ENCODE measurements around the gene SELPLG.
"Not testable (repeated sequence)": the region's sequence is repeated elsewhere in the genome, so short reads cannot be mapped to it uniquely, and the experiment has no call there.

The SELPLG gene

DNA sequence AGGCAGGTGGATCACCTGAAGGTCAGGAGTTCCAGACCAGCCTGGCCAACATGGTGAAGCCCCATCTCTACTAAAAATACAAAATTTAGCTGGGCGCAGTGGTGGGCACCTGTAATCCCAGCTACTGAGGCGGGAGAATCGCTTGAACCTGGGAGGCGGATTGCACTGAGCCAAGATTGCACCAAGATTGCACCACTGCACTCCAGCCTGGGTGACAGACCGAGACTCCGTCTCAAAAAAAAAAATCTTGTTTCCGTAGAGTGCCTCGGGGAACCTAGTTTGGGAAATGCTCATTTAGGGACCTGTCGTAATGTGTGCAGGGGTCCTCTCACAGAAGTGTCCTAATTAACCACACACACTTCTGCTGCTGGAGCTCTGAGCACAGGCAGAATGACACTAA is 43.2 kb downstream of the SELPLG start:
- DNase-seq (ENCODE audit: low read depth in 2 of 2) = not testable (repeated sequence)

DNA sequence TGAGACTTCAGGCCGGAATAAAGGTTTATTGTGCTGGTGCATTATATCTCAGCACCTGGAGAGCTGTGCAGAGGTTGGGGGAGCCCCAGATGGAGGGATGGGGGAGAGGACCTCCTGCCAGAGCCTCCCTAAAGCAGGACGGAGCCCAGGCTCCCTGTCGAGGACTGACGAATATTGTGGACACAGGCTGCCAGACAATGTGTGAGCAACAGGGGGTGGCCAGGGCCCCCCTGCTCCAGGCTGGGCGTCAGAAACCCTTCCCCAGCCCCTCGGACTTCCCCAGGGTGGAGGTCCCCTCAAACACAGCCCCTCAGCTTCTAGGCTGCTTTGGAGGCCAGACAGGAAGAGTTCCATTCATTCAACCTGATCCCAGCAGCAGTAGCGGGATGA is 43.9 kb downstream of the SELPLG start:
- DNase-seq (ENCODE audit: low read depth in 2 of 2) = no peak

GRCh38 chr12:108589028-108589839 is 44.5 kb downstream of the SELPLG start:
- DNase-seq (ENCODE audit: low read depth in 2 of 2) = no peak

DNA sequence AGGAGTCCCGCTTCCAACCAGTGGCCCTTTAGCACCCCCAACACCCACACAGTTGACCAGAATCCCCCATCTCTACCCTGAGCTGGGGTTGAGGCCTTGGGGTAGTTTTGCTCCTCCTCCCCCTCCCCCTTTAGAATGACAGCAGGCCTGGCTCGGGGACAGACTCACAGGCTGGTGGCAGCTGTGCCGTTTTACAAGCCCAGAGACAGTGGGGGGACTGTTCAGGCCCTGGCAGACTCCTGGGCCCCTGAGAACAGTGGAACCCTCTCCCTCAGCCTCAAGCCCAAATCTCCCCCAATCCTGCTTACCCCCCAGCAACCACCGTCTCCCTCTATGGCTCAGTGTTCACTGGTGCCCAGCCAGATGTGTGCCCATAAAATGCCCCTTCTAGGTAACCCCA is 45.9 kb downstream of the SELPLG start:
- no peak for DNase-seq (ENCODE audit: low read depth in 2 of 2)

DNA sequence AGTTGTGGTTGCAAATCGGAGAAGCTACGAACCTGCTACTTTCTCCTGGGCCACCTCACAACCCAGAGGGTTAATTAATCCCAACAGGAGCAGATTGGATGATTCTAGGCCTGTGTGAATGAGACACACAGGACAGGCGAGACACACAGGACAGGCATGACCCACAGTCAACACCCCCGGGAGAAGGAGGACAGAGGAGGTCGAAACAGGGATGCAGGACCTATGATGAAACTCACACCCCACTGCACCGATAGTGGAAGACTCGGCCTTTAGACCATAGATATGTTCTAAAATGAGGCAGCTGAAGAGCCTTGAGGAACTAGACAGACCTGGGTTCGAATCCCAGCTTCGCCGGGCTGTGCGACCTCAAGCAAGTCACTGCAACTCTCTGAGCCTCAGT is 47.4 kb downstream of the SELPLG start:
- DNase-seq (ENCODE audit: low read depth in 2 of 2) = no peak

- no peak for DNase-seq (ENCODE audit: low read depth in 2 of 2)
Observed at GRCh38 chr12:108585864-108586263, 47.8 kb downstream of the SELPLG start.

- DNase-seq (ENCODE audit: low read depth in 2 of 2) = no peak
Observed at GRCh38 chr12:108584456-108585065, 49.1 kb downstream of the SELPLG start.

GRCh38 chr12:108583991-108584390 is 49.7 kb downstream of the SELPLG start:
- DNase-seq (ENCODE audit: low read depth in 2 of 2) = no peak

DNA sequence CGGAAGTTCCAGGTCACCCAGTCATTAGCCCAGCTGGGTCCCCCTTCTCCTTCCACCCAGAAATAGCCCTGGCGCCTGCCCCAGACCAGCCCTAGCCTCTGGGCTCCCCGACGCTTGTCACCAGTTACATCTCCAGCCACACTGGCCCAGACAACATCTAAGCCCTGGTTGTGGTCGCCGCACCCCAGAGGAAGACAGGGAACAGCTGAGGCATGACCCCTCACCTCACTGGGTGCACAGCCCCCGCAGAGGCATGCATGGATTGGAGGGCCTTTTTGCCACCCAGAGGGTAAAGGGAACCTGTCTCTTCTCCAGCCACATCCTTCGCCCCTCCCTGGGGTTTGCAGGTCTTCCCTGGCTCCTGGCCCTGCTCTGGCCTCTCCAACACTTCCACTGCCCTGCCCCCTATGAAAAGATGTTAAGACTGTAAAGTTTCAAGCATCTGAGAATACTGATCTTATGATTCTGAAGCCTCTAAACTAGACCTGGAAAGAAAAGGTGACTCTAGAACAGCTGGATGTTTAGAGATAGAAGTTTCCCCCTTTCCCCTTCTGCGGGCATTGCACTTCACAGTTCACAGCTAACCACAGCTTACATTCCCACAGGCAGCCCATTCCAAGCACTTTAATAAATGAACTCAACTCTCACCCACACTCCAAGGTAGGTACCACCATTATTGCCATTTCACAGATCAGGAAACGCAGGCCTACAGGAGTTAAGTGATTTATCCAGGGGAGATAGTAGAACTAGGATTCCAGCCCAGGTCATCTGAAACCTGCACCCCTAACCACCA is 50.5 kb downstream of the SELPLG start:
- no peak for DNase-seq (ENCODE audit: low read depth in 2 of 2)

DNA sequence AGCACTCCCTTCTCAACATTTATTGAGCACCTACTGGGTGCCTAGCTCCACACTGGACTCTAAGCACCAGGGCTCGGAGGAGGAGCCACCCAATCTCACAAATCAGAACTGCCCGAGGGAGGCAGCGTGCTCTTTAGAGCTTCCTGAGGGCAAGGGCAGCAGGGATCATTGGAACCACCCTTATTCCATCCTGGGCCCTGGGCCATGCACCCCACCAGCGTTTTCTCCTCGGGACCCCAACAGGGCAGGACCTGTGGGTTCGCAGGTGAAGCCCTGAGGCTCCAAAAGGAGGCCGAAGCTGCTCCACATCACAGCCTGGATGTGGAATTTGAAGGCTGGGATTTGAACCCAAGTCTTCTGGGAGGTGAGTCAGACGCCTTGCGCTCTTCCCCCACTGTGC is 51.2 kb downstream of the SELPLG start:
- DNase-seq (ENCODE audit: low read depth in 2 of 2) = no peak

DNA sequence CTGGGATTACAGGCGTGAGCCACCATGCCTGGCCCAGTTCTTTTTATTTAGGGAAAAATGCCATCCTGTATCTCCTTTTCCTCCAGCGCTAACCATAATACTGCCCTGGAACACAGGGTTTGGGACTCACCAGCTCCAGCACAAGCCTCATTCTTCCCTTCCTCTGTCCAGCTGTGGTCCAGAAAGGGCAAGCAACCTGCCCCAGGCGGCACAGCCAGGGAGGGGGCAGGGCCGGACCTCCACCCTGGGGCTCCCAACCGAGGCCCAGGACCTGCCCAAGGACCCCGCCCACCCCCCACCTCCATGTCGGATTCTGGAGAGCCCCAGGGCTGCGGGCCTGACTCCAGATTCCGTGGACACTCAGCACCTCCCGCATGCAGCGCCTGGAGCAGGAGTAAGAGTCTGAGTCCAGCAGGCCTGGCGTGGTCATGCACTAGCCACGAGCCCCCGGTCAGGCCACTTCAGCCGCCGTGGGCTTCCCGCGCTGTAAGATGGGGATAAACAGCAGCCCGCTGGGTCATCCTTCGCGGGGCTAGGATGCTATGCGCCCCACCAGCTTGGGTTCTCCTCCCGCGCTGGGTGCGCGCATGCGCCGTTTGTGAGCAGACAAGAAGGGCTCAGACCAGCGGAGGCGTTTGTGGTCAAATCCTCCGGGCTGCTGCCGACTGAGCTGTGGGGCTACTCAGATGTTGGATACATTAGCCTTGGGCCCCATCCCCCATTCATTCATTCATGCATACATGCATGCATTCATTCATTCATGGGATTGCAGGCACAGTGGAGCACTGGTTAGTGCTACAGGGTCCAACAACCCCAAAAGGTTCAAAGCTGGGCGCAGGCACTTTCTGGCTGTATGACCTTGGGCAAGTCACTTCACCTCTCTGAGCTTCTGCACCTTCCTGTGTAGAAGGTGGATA is 52.1 kb downstream of the SELPLG start:
- no peak for DNase-seq (ENCODE audit: low read depth in 2 of 2)

GRCh38 chr12:108580531-108580930 is 53.2 kb downstream of the SELPLG start:
- no peak for DNase-seq (ENCODE audit: low read depth in 2 of 2)

DNA sequence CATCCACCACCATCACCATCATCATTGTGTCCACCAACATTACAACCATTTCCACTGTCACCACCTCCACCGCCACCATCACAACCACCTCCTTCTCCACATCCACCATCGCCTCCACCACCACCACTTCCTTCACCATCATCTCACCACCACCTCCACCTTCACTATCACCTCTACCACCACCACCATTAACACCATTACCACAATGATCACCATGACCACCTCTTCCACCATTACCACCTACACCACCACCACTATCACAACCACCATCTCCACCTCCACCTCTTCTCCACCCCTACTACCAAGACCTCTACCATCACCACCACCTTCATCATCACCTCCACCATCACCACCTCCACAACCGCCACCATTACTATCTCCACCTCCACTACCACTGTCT is 54.9 kb downstream of the SELPLG start:
- DNase-seq (ENCODE audit: low read depth in 2 of 2) = no peak

DNA sequence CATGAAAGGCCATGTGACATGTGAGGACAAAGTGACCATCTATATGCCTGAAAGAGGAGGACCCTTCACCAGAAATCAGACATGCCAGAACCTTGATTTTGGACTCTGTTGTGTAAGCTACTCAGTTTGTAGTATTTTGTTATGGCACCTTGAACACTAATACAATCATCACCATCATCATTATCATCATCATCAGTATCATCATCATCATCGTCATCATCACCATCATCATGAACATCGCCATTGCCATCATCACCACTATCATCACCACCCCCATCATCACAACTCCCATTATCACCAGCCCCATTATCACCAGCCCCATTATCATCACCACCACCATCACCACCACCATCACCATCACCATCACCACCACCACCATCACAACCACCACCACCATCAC is 55.4 kb downstream of the SELPLG start:
- DNase-seq (ENCODE audit: low read depth in 2 of 2) = no peak

- DNase-seq (ENCODE audit: low read depth in 2 of 2) = no peak
Observed at GRCh38 chr12:108577458-108577857, 56.2 kb downstream of the SELPLG start.

GRCh38 chr12:108576660-108577234 is 56.9 kb downstream of the SELPLG start:
- DNase-seq (ENCODE audit: low read depth in 2 of 2) = no peak

DNA sequence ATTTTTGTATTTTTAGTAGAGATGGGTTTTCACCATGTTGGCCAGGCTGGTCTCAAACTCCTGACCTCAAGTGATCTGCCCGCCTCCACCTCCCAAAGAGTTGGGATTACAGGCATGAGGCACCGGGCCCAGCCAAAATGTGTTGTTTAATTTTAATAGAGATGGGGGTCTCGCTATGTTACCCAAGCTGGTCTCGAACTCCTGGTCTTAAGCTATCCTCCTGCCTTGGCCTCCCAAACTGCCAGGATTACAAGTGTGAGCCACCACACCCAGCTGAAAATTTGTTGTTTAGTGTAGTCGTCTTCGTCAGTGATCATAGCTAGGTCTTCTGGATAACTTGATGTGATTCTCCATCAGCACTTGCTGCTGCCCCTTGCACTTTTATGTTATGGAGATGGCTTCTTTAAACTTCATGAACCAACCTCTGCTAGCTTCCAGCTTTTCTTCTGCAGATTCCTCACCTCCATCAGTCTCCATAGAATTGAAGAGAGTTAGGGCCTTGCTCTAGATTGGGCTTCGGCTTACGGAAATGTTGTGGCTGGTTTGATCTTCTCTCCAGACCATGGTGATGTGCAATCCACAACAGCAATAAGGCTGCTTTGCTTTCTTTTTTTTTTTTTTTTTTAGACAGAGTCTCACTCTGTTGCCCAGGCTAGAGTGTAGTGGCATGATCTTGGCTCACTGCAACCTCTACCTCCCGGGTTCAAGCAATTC is 58.3 kb downstream of the SELPLG start:
- no peak for DNase-seq (ENCODE audit: low read depth in 2 of 2)

- not testable (repeated sequence) for DNase-seq (ENCODE audit: low read depth in 2 of 2)
Observed at GRCh38 chr12:108574276-108574675, 59.4 kb downstream of the SELPLG start.

DNA sequence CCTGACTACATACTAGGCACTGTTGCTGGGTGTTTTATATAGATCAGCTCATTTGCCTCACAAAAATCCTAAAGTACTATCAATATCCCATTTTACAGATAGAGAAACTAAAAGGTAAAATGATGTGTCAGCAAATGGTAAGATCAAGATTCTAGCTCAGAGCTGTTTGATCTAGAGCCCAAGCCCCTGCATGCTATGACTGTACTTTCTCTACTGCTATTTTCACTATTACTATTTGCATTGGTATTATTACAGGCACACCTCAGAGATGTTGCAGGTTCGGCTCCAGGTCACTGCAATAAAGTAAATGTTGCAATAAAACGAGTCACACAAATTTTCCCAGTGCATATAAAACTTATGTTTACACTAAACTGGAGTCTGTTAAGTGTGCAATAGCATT is 60.4 kb downstream of the SELPLG start:
- DNase-seq (ENCODE audit: low read depth in 2 of 2) = no peak

DNA sequence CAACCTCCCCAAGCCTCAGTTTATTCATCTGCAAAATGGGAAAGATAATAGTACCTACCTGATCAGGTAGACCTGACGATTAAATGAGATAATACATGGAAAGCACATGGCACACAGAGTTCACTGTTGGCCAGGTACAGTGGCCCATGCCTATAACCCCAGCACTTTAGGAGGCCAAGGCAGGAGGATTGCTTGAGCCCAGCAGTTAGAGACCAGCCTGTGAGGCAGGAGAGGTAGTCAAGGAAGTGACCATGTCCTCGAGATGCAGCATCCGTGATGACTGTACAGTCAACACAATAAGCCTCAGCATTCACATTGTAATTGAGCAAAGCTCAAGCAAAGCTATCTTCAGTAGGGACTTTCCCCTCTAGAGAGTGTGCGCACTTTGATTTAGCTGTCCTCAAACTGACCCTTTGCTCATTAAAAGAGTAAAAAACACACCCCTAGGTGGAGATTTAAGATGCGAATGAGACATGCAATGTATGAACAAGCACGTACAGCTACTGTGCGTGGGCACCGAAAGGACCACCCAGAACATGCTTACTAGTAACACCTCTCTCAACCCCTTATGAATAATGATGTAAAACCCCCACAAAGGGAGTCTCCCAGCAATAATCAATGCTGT is 61.4 kb downstream of the SELPLG start:
- DNase-seq (ENCODE audit: low read depth in 2 of 2) = no peak
